Trophoblast cell (in vitro differentiated cells and primary cell): ENCODE results near the gene COL9A1.

Source experiments
- DNase-seq, 2 donors: peaks; one replicate each; pipeline ENCODE4 v3.0.0-alpha.2; 2016
- H2AFZ ChIP-seq: 2 replicates; pipeline ENCODE4 v1.6.1; 2013; ENCODE audit warnings: low read length, moderate library complexity, mild to moderate bottlenecking; ENCODE audit not compliant: insufficient read depth, poor library complexity
- H2AK5ac ChIP-seq: 2 replicates; pipeline ENCODE4 v1.6.1; 2013; ENCODE audit warnings: mild to moderate bottlenecking, low read length
- H2BK120ac ChIP-seq: 2 replicates; pipeline ENCODE4 v1.6.1; 2013; ENCODE audit warnings: low read length, mild to moderate bottlenecking, moderate library complexity; ENCODE audit not compliant: insufficient read depth, poor library complexity
- H2BK12ac ChIP-seq: 2 replicates; pipeline ENCODE4 v1.6.1; 2013; ENCODE audit warnings: mild to moderate bottlenecking, low read length, moderate library complexity
- H2BK5ac ChIP-seq: 2 replicates; pipeline ENCODE4 v1.6.1; 2013; ENCODE audit warnings: low read length, low read depth, moderate library complexity, mild to moderate bottlenecking; ENCODE audit not compliant: poor library complexity
- H3K14ac ChIP-seq: 2 replicates; pipeline ENCODE4 v1.6.1; 2013; ENCODE audit warnings: mild to moderate bottlenecking, low read length
- H3K18ac ChIP-seq: 2 replicates; pipeline ENCODE4 v1.6.1; 2013; ENCODE audit warnings: mild to moderate bottlenecking, low read length
- H3K23ac ChIP-seq: 2 replicates; pipeline ENCODE4 v1.6.1; 2013; ENCODE audit warnings: low read length
- H3K27ac ChIP-seq: 2 replicates; pipeline ENCODE4 v1.5.1; 2013; ENCODE audit warnings: low read depth, mild to moderate bottlenecking, inconsistent platforms, low read length, moderate library complexity
- H3K27me3 ChIP-seq: 2 replicates; pipeline ENCODE4 v1.6.1; 2013; ENCODE audit warnings: inconsistent platforms, mild to moderate bottlenecking, low read length, moderate library complexity; ENCODE audit not compliant: insufficient read depth
- H3K36me3 ChIP-seq, 2 experiments: 1 replicate in 1 of 2; 2 replicates in 1 of 2; pipeline ENCODE4 v1.6.1; 2013; ENCODE audit warnings: low read length in 2 of 2, mild to moderate bottlenecking in 2 of 2, moderate library complexity in 1 of 2; ENCODE audit not compliant: insufficient read depth in 2 of 2, control insufficient read depth in 1 of 2
- H3K4ac ChIP-seq: 2 replicates; pipeline ENCODE4 v1.6.1; 2013; ENCODE audit warnings: low read depth, mild to moderate bottlenecking, low read length, moderate library complexity
- H3K4me1 ChIP-seq, 2 experiments: 1 replicate in 1 of 2; 2 replicates in 1 of 2; pipeline ENCODE4 v1.6.1; 2013; ENCODE audit warnings: low read length in 2 of 2, mild to moderate bottlenecking in 2 of 2, moderate library complexity in 1 of 2; ENCODE audit not compliant: insufficient read depth in 2 of 2, control insufficient read depth in 1 of 2
- H3K4me2 ChIP-seq: 2 replicates; pipeline ENCODE4 v1.6.1; 2013; ENCODE audit warnings: inconsistent platforms, mild to moderate bottlenecking, low read length, moderate library complexity
- H3K4me3 ChIP-seq: 2 replicates; pipeline ENCODE4 v1.5.1; 2013; ENCODE audit warnings: mild to moderate bottlenecking, low read depth, low read length, inconsistent platforms
- H3K79me1 ChIP-seq: one replicate; pipeline ENCODE4 v1.6.1; 2013; ENCODE audit warnings: low read length
- H3K79me2 ChIP-seq: 2 replicates; pipeline ENCODE4 v1.6.1; 2013; ENCODE audit warnings: low read length, mild to moderate bottlenecking; ENCODE audit not compliant: control insufficient read depth, insufficient read depth, poor library complexity
- H3K9ac ChIP-seq: 2 replicates; pipeline ENCODE4 v1.6.1; 2013; ENCODE audit warnings: mild to moderate bottlenecking, low read length
- H3K9me3 ChIP-seq: 2 replicates; pipeline ENCODE4 v1.6.1; 2013; ENCODE audit warnings: low read depth, mild to moderate bottlenecking, control low read depth, inconsistent platforms, low read length; ENCODE audit not compliant: insufficient read depth
- H4K12ac ChIP-seq: 2 replicates; pipeline ENCODE4 v1.6.1; 2013; ENCODE audit warnings: low read depth, mild to moderate bottlenecking, low read length, moderate library complexity
- H4K8ac ChIP-seq: 2 replicates; pipeline ENCODE4 v1.6.1; 2013; ENCODE audit warnings: low read depth, mild to moderate bottlenecking, low read length, moderate library complexity
- H4K91ac ChIP-seq: one replicate; pipeline ENCODE4 v1.6.1; 2013; ENCODE audit warnings: low read depth, mild to moderate bottlenecking, low read length, moderate library complexity
- WGBS: extraction: QIAGEN DNeasy Blood & Tissue Kit; methylation state at CpG from one replicate; pipeline ENCODE4 v1.1.7; 2013; ENCODE audit warnings: missing lambda C conversion rate; ENCODE audit not compliant: insufficient read length, insufficient coverage; ENCODE audit errors: extremely low coverage; 5-methylcytosine and 5-hydroxymethylcytosine counted together

Gene COL9A1

DNA sequence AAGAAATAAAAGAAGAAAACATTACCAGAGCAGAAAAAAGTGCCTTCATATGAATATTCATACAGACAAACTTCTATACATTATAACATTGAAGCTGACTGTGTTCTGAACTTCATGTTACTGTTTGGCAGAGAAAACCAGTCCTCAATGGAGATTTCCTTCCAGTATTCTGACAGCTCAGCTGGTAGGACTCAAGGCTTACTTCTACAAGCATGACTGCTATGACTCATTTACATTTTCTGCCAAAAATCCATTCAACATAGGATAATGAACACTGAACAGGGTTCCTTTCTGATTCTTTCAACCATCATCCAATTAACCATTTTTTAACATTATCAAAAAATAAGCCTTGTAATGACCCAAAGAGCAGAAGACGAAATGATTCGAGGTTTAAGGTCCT lies 25.4 kb downstream of the COL9A1 start:
- Histone ChIP-seq H4K8ac (no peak overlapping the region), H2AK5ac (no peak overlapping the region), H4K91ac (no peak overlapping the region), H3K27ac (no peak overlapping the region), H2AFZ (no peak overlapping the region), H3K4me3 (no peak overlapping the region), H4K12ac (no peak overlapping the region), H3K14ac (no peak overlapping the region), H3K4me2 (no peak overlapping the region), H2BK12ac (no peak overlapping the region), H3K36me3 (no peaks in the 10 kb centered on the region), H3K79me1 (no peaks in the 10 kb centered on the region), H3K9ac (no peak overlapping the region), H3K4me1 (peaks cover 3 to 4% of the 10 kb centered on the region in 2 experiments), H3K18ac (no peak overlapping the region), H2BK120ac (no peak overlapping the region), H2BK5ac (no peak overlapping the region), H3K4ac (no peak overlapping the region), H3K23ac (no peak overlapping the region), H3K27me3 (peaks cover 13% of the 10 kb centered on the region), H3K79me2 (no peaks in the 10 kb centered on the region), H3K9me3 (peaks cover 2% of the 10 kb centered on the region)
- WGBS, result no CpG with 5 or more reads among the region's 2 CpGs
- DNase-seq, result no peak

DNA sequence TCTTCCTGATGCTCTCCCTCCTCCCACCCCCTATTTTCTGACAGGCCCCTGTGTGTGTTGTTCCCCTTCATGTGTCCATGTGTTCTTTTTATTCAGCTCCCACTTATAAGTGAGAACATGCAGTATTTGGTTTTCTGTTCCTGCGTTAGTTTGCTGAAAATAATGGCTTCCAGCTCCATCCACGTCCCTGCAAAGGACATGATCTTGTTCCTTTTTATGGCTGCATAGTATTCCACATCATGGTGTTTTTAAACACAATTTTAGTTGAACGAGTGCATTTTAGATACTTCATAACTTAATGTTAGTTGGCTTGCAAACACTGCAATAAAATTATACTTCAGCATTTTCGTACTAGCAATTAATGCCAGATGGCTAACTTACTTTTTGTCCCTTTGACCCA lies 28.5 kb downstream of the COL9A1 start:
- Histone ChIP-seq H2AFZ (no peak overlapping the region), H3K4me3 (no peak overlapping the region), H2BK5ac (no peak overlapping the region), H3K79me2 (no peaks in the 10 kb centered on the region), H3K4ac (no peak overlapping the region), H3K23ac (no peak overlapping the region), H2BK120ac (no peak overlapping the region), H4K91ac (no peak overlapping the region), H3K14ac (no peak overlapping the region), H3K4me1 (no peaks in the 10 kb centered on the region), H3K27me3 (no peaks in the 10 kb centered on the region), H4K8ac (no peak overlapping the region), H3K4me2 (no peak overlapping the region), H2AK5ac (no peak overlapping the region), H3K9me3 (no peaks in the 10 kb centered on the region), H4K12ac (no peak overlapping the region), H3K18ac (no peak overlapping the region), H3K36me3 (no peaks in the 10 kb centered on the region), H3K79me1 (no peaks in the 10 kb centered on the region), H3K27ac (no peak overlapping the region), H3K9ac (no peak overlapping the region), H2BK12ac (no peak overlapping the region)
- no peak for DNase-seq
- WGBS, result no CpG with 5 or more reads among the region's 4 CpGs

DNA sequence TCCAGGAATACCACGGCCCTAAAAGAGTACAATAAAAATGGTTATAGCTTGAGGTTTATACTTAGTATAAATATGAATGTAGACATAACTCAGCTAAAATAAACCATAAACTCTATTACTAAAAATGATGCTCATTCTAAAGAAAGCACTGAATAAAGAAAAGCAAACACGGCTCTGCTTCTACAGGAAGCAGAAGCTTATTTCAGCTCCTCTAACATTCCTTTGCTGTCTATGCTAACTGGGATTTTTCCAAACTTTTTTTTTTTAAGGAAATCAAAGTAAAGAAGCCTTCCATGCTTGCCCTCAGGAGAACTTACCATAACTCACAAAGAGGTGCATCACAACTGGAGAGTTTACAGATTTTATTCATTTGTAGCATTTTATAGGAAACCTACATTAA lies 30.8 kb downstream of the COL9A1 start:
- H3K79me1 ChIP-seq, result no peaks in the 10 kb centered on the region
- no peak overlapping the region for H3K9ac ChIP-seq
- H3K79me2 ChIP-seq, result no peaks in the 10 kb centered on the region
- H3K9me3 ChIP-seq, result no peaks in the 10 kb centered on the region
- no peak overlapping the region for H3K23ac ChIP-seq
- no CpG with 5 or more reads among the region's 2 CpGs for WGBS
- H3K4me2 ChIP-seq, result no peak overlapping the region
- no peak overlapping the region for H2BK120ac ChIP-seq
- H4K91ac ChIP-seq, result no peak overlapping the region
- H3K18ac ChIP-seq, result no peak overlapping the region
- H4K8ac ChIP-seq, result no peak overlapping the region
- H3K4me3 ChIP-seq, result no peak overlapping the region
- no peaks in the 10 kb centered on the region for H3K36me3 ChIP-seq
- no peaks in the 10 kb centered on the region for H3K27me3 ChIP-seq
- no peak overlapping the region for H2BK5ac ChIP-seq
- no peak overlapping the region for H3K4ac ChIP-seq
- H2AFZ ChIP-seq, result no peak overlapping the region
- no peak overlapping the region for H4K12ac ChIP-seq
- no peak overlapping the region for H3K14ac ChIP-seq
- no peak overlapping the region for H2AK5ac ChIP-seq
- DNase-seq, result no peak
- H2BK12ac ChIP-seq, result no peak overlapping the region
- H3K27ac ChIP-seq, result no peak overlapping the region
- no peaks in the 10 kb centered on the region for H3K4me1 ChIP-seq

DNA sequence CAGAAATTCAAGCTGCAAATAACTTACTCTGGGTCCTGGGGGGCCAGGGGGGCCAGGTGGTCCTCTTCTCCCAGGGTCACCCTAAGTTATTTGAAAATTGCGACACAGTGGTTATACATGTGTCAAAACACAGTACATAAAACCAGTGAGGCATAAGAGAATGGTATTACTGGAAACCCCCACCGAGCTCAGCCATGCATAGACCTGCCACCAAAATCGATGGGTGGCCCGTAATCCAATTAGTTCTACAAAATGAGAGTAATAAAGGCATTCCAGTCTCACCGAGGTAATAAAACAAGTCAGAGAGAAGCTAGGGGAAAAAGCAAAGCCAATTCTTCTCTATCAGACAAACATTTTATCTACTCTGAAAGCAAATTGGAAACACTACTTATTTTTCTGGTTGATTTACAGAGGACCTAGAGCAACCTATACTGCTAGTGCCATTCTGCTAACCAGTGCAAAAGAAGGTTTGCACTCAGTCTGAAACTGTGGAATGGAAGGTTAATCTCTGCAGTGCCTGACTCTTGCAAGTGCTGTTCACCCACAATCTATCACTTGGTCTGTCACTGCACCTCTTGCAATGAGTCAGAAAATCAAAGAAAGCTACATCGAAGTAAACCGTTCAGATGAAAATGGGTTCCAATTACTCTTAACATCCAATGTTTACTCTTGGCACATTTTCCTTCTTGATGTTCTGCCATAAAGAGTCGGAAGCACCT lies 32.4 kb downstream of the COL9A1 start:
- H2AFZ ChIP-seq, result no peak overlapping the region
- no peak for DNase-seq
- H3K9me3 ChIP-seq, result no peaks in the 10 kb centered on the region
- no peak overlapping the region for H3K4me2 ChIP-seq
- no peaks in the 10 kb centered on the region for H3K79me2 ChIP-seq
- no peak overlapping the region for H3K4me3 ChIP-seq
- no peak overlapping the region for H2BK12ac ChIP-seq
- H3K4ac ChIP-seq, result no peak overlapping the region
- H3K27me3 ChIP-seq, result no peaks in the 10 kb centered on the region
- no peaks in the 10 kb centered on the region for H3K4me1 ChIP-seq
- H4K12ac ChIP-seq, result no peak overlapping the region
- WGBS, result no CpG with 5 or more reads among the region's 8 CpGs
- H4K8ac ChIP-seq, result no peak overlapping the region
- no peaks in the 10 kb centered on the region for H3K79me1 ChIP-seq
- no peak overlapping the region for H3K14ac ChIP-seq
- H2BK5ac ChIP-seq, result no peak overlapping the region
- H3K23ac ChIP-seq, result no peak overlapping the region
- H2AK5ac ChIP-seq, result no peak overlapping the region
- no peak overlapping the region for H4K91ac ChIP-seq
- H3K36me3 ChIP-seq, result no peaks in the 10 kb centered on the region
- no peak overlapping the region for H3K27ac ChIP-seq
- no peak overlapping the region for H3K9ac ChIP-seq
- no peak overlapping the region for H2BK120ac ChIP-seq
- H3K18ac ChIP-seq, result no peak overlapping the region
